ENCODE data around the gene MRAP2. TPM values are rescaled to one million over a fixed set of nuclear protein-coding genes. Genes with fewer than 3 reads are reported as not detected.
A peak's percentile ranks its signal among the peaks of the same experiment; 100 is the strongest.

Gene MRAP2
- total RNA-seq, 1 donor from 2014 or later = 5.1 TPM

DNA sequence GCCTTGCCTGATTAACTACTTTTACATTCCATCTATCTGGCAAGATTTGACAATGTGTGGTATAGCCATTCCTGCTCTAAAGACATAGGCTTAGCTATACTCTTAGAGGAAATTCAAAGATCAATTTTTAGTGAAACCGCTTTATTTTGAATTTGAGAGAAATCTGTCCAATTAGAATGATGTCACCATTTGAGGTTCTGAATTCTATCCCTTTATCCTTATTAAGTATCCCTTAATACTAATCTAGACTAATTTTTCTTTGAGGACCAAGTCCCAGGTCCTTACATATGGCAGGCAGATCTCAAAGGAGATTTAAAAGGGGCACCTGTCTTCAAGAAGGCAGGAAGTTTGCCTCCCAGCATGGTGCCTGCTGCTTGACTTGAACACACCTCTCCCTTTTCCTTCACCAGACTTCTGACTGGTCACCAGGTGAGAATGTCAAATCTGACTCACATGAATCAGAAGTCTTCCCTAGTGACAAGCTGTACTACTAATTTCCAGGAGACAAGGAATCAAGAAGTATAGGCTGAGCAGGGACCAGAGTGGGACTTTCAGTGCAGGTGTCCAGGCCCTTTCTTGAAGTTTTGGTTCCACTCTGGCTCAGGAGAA lies 15.0 kb upstream of the MRAP2 start:
- no peak for DNase-seq
- no peak overlapping the region for H3K4me3 Mint-ChIP-seq (ENCODE audit: unreplicated experiment)
- no peaks in the 10 kb centered on the region for H3K36me3 Mint-ChIP-seq (ENCODE audit: unreplicated experiment)

GRCh38 chr6:84019141-84019841 lies 14.3 kb upstream of the MRAP2 start:
- Mint-ChIP-seq H3K4me3 (ENCODE audit: unreplicated experiment) (peak overlapping the region; percentile 18), H3K4me1 (ENCODE audit: low read depth, unreplicated experiment) (no peaks in the 10 kb centered on the region)
- DNase-seq = peak; percentile 30

More for the DNA sequence above, 15.0 kb upstream of the MRAP2 start:
- Mint-ChIP-seq H3K9me3 (ENCODE audit: unreplicated experiment) (no peaks in the 10 kb centered on the region), H3K4me1 (ENCODE audit: low read depth, unreplicated experiment) (no peaks in the 10 kb centered on the region), H3K27me3 (ENCODE audit: unreplicated experiment) (no peaks in the 10 kb centered on the region), H3K27ac (ENCODE audit: unreplicated experiment) (no peak overlapping the region)
- no peak for TF ChIP-seq CTCF (IDR thresholded peaks at IDR 0.05; ENCODE audit: partially characterized antibody, unreplicated experiment)

GRCh38 chr6:84019842-84020211 lies 13.7 kb upstream of the MRAP2 start:
- no peak for TF ChIP-seq CTCF (IDR thresholded peaks at IDR 0.05; ENCODE audit: partially characterized antibody, unreplicated experiment)
- DNase-seq = no peak
- H3K27ac Mint-ChIP-seq (ENCODE audit: unreplicated experiment) = no peak overlapping the region
- H3K36me3 Mint-ChIP-seq (ENCODE audit: unreplicated experiment) = no peaks in the 10 kb centered on the region
- H3K4me3 Mint-ChIP-seq (ENCODE audit: unreplicated experiment) = peak overlapping the region; percentile 68
- H3K9me3 Mint-ChIP-seq (ENCODE audit: unreplicated experiment) = no peaks in the 10 kb centered on the region
- no peaks in the 10 kb centered on the region for H3K4me1 Mint-ChIP-seq (ENCODE audit: low read depth, unreplicated experiment)
- H3K27me3 Mint-ChIP-seq (ENCODE audit: unreplicated experiment) = no peaks in the 10 kb centered on the region

More at GRCh38 chr6:84019141-84019841, 14.3 kb upstream of the MRAP2 start:
- H3K9me3 Mint-ChIP-seq (ENCODE audit: unreplicated experiment) = no peaks in the 10 kb centered on the region
- TF ChIP-seq CTCF (IDR thresholded peaks at IDR 0.05; ENCODE audit: partially characterized antibody, unreplicated experiment) = no peak
- no peaks in the 10 kb centered on the region for H3K27me3 Mint-ChIP-seq (ENCODE audit: unreplicated experiment)
- no peak overlapping the region for H3K27ac Mint-ChIP-seq (ENCODE audit: unreplicated experiment)
- H3K36me3 Mint-ChIP-seq (ENCODE audit: unreplicated experiment) = no peaks in the 10 kb centered on the region

DNA sequence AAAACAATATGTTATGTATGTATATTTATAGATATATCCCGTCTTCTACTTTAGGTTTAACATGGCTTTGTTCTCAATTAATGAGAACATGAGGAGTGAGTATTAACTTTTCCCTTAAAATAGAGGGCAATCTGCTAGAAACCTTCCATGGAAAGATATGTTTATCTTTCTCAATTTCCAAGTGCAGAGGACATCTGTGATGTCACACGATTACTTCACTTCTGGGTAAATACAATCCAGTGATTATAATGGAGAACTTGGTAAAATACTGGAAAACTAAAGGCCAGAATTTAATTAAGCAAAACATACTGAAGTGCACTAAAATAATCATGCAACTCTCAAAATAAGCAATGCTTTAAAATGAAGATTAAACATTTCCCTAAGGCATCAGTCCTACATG lies 11.9 kb upstream of the MRAP2 start:
- Mint-ChIP-seq H3K9me3 (ENCODE audit: unreplicated experiment) (no peaks in the 10 kb centered on the region), H3K4me3 (ENCODE audit: unreplicated experiment) (no peak overlapping the region), H3K4me1 (ENCODE audit: low read depth, unreplicated experiment) (no peaks in the 10 kb centered on the region), H3K27ac (ENCODE audit: unreplicated experiment) (no peak overlapping the region), H3K36me3 (ENCODE audit: unreplicated experiment) (no peaks in the 10 kb centered on the region), H3K27me3 (ENCODE audit: unreplicated experiment) (no peaks in the 10 kb centered on the region)
- no peak for DNase-seq
- no peak for TF ChIP-seq CTCF (IDR thresholded peaks at IDR 0.05; ENCODE audit: partially characterized antibody, unreplicated experiment)

DNA sequence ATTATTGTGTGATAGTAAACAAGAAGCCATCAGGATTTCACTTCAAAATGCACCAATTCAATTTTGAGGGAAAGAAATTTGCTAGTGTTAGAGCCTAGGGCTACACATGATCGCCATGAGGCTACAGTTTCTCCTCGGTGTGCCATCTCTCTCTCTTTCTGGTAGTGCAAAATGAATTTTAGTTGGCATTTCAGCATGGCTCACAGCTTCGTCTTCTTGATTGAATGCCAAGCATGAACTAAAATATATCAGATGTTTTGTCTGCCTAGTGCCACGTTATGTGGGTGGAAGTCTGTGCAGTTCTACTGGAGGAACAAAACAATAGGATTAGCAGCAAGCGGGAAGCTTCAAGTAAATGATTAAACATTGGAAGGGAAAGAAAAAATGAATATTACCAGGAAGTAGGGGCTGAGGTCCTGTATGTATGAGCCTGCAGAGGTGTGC lies 6.8 kb upstream of the MRAP2 start:
- H3K27me3 Mint-ChIP-seq (ENCODE audit: unreplicated experiment) = no peaks in the 10 kb centered on the region
- H3K27ac Mint-ChIP-seq (ENCODE audit: unreplicated experiment) = no peak overlapping the region
- H3K4me3 Mint-ChIP-seq (ENCODE audit: unreplicated experiment) = no peak overlapping the region
- no peak for TF ChIP-seq CTCF (IDR thresholded peaks at IDR 0.05; ENCODE audit: partially characterized antibody, unreplicated experiment)
- no peak for DNase-seq
- no peaks in the 10 kb centered on the region for H3K36me3 Mint-ChIP-seq (ENCODE audit: unreplicated experiment)
- H3K9me3 Mint-ChIP-seq (ENCODE audit: unreplicated experiment) = no peaks in the 10 kb centered on the region
- H3K4me1 Mint-ChIP-seq (ENCODE audit: low read depth, unreplicated experiment) = no peaks in the 10 kb centered on the region

All from glutamatergic neuron (in vitro differentiated cells).